Muscle layer of duodenum (tissue), 2 donors: ENCODE measurements around the gene ELMO3.

ENCODE experiments used
- H3K27ac ChIP-seq: one replicate; pipeline ENCODE4 v1.7.0; 2013; ENCODE audit warnings: mild to moderate bottlenecking, low read length
- H3K27me3 ChIP-seq: one replicate; pipeline ENCODE4 v1.7.0; 2013; ENCODE audit warnings: low read depth, mild to moderate bottlenecking, control low read depth, low read length
- H3K36me3 ChIP-seq, 2 donors: one replicate each; pipeline ENCODE4 v1.7.0; 2013; ENCODE audit warnings: low read length in 2 of 2, control low read depth in 1 of 2, mild to moderate bottlenecking in 1 of 2; ENCODE audit not compliant: insufficient read depth in 2 of 2, control insufficient read depth in 1 of 2
- H3K4me1 ChIP-seq, 2 donors: one replicate each; pipeline ENCODE4 v1.7.0; 2013; ENCODE audit warnings: low read length in 2 of 2, mild to moderate bottlenecking in 2 of 2, control low read depth in 1 of 2, moderate library complexity in 1 of 2; ENCODE audit not compliant: insufficient read depth in 2 of 2, control insufficient read depth in 1 of 2
- H3K4me3 ChIP-seq, 2 donors: one replicate each; pipeline ENCODE4 v1.7.0; 2013; ENCODE audit warnings: low read length in 2 of 2, low read depth in 1 of 2, mild to moderate bottlenecking in 1 of 2
- H3K9me3 ChIP-seq, 2 donors: one replicate each; pipeline ENCODE4 v1.7.0; 2013; ENCODE audit warnings: low read length in 2 of 2, control low read depth in 1 of 2, mild to moderate bottlenecking in 1 of 2; ENCODE audit not compliant: control insufficient read depth in 1 of 2
- donor health status: healthy.

ELMO3 gene

GRCh38 chr16:67166110-67166547 lies 32.8 kb upstream of the ELMO3 start:
- peaks cover 22 to 63% of the 10 kb centered on the region in 2 donors for H3K4me1 ChIP-seq
- H3K4me3 ChIP-seq, result no peak overlapping the region
- H3K36me3 ChIP-seq, result no peaks in the 10 kb centered on the region
- H3K9me3 ChIP-seq, result no peaks in the 10 kb centered on the region
- peaks cover 17% of the 10 kb centered on the region for H3K27me3 ChIP-seq
- H3K27ac ChIP-seq, result no peak overlapping the region

GRCh38 chr16:67166598-67167168 lies 32.2 kb upstream of the ELMO3 start:
- Histone ChIP-seq H3K4me1 (peaks cover 23 to 57% of the 10 kb centered on the region in 2 donors), H3K4me3 (no peak overlapping the region), H3K27me3 (peaks cover 17% of the 10 kb centered on the region)

GRCh38 chr16:67167588-67167987 lies 31.3 kb upstream of the ELMO3 start:
- H3K36me3 ChIP-seq, result no peaks in the 10 kb centered on the region
- H3K27ac ChIP-seq, result no peak overlapping the region
- H3K4me3 ChIP-seq, result no peak overlapping the region
- H3K9me3 ChIP-seq, result no peaks in the 10 kb centered on the region
- H3K4me1 ChIP-seq, result peaks cover 18 to 52% of the 10 kb centered on the region in 2 donors
- H3K27me3 ChIP-seq, result peaks cover 17% of the 10 kb centered on the region

More at GRCh38 chr16:67166598-67167168, 32.2 kb upstream of the ELMO3 start:
- Histone ChIP-seq H3K27ac (no peak overlapping the region), H3K36me3 (no peaks in the 10 kb centered on the region), H3K9me3 (no peaks in the 10 kb centered on the region)

GRCh38 chr16:67169011-67169451 lies 29.9 kb upstream of the ELMO3 start:
- no peaks in the 10 kb centered on the region for H3K36me3 ChIP-seq
- no peaks in the 10 kb centered on the region for H3K9me3 ChIP-seq
- H3K4me3 ChIP-seq, result no peak overlapping the region
- H3K4me1 ChIP-seq, result peaks cover 24 to 47% of the 10 kb centered on the region in 2 donors
- peaks cover 9% of the 10 kb centered on the region for H3K27me3 ChIP-seq
- no peak overlapping the region for H3K27ac ChIP-seq

- H3K27me3 ChIP-seq, result peaks cover 9% of the 10 kb centered on the region
- peaks cover 24 to 47% of the 10 kb centered on the region in 2 donors for H3K4me1 ChIP-seq
- no peaks in the 10 kb centered on the region for H3K9me3 ChIP-seq
- peak overlapping the region; percentile 48 to 65 for H3K4me3 ChIP-seq
- H3K27ac ChIP-seq, result peak overlapping the region; percentile 60
- no peaks in the 10 kb centered on the region for H3K36me3 ChIP-seq
Observed at GRCh38 chr16:67169642-67170167, 29.2 kb upstream of the ELMO3 start.

GRCh38 chr16:67170168-67170948 lies 28.6 kb upstream of the ELMO3 start, which contains the start of gene NOL3:
Gene NOL3, plus strand, starts transcription at chr16:67170538.
- H3K27me3 ChIP-seq, result peaks cover 4% of the 10 kb centered on the region
- no peaks in the 10 kb centered on the region for H3K36me3 ChIP-seq
- peaks cover 24 to 44% of the 10 kb centered on the region in 2 donors for H3K4me1 ChIP-seq
- H3K4me3 ChIP-seq, result peak within 1 kb of the TSS; percentile 48 to 65
- peak within 1 kb of the TSS; percentile 66 for H3K27ac ChIP-seq
- H3K9me3 ChIP-seq, result no peaks in the 10 kb centered on the region

GRCh38 chr16:67170949-67171649 lies 27.8 kb upstream of the ELMO3 start:
- peaks cover 24 to 40% of the 10 kb centered on the region in 2 donors for H3K4me1 ChIP-seq
- no peaks in the 10 kb centered on the region for H3K27me3 ChIP-seq
- H3K27ac ChIP-seq, result peak overlapping the region; percentile 66
- H3K9me3 ChIP-seq, result no peaks in the 10 kb centered on the region
- H3K4me3 ChIP-seq, result peak overlapping the region; percentile 27 to 65
- H3K36me3 ChIP-seq, result no peaks in the 10 kb centered on the region

GRCh38 chr16:67173323-67173722 lies 25.6 kb upstream of the ELMO3 start:
- no peaks in the 10 kb centered on the region for H3K9me3 ChIP-seq

GRCh38 chr16:67173808-67174705 lies 24.9 kb upstream of the ELMO3 start:
- Histone ChIP-seq H3K27me3 (no peaks in the 10 kb centered on the region), H3K4me3 (peak overlapping the region; percentile 58 to 61), H3K36me3 (no peaks in the 10 kb centered on the region), H3K27ac (peak overlapping the region; percentile 67), H3K4me1 (peaks cover 24 to 50% of the 10 kb centered on the region in 2 donors), H3K9me3 (no peaks in the 10 kb centered on the region)

More at GRCh38 chr16:67173323-67173722, 25.6 kb upstream of the ELMO3 start:
- Histone ChIP-seq H3K36me3 (no peaks in the 10 kb centered on the region), H3K4me3 (peak overlapping the region; percentile 58 to 61), H3K27me3 (no peaks in the 10 kb centered on the region), H3K4me1 (peaks cover 24 to 50% of the 10 kb centered on the region in 2 donors), H3K27ac (peak overlapping the region; percentile 67)

GRCh38 chr16:67174706-67175231 lies 24.2 kb upstream of the ELMO3 start:
- Histone ChIP-seq H3K4me1 (peaks cover 20 to 43% of the 10 kb centered on the region in 2 donors), H3K9me3 (no peaks in the 10 kb centered on the region), H3K27me3 (no peaks in the 10 kb centered on the region), H3K27ac (no peak overlapping the region), H3K36me3 (no peaks in the 10 kb centered on the region), H3K4me3 (peak overlapping the region; percentile 58 to 61)
